OCI-LY1 (cell line): ENCODE measurements around the gene NUMB.

Experiments used
- CTCF ChIP-seq: fragments of 200-600 bp; sonication (generic), shearing (Covaris generic); IDR thresholded peaks from 2 replicates; pipeline ENCODE4 v1.5.1; 2017; ENCODE audit warnings: mild to moderate bottlenecking, antibody characterized with exemption, low read length, moderate library complexity, mixed read lengths
- EZH2 ChIP-seq: fragments of 200-600 bp; sonication (generic), shearing (Covaris generic); IDR thresholded peaks from 2 replicates; pipeline ENCODE4 v1.8.0; 2017; ENCODE audit warnings: borderline replicate concordance, mixed run types, mild to moderate bottlenecking, antibody characterized with exemption, low read length, moderate library complexity, mixed read lengths

DNA sequence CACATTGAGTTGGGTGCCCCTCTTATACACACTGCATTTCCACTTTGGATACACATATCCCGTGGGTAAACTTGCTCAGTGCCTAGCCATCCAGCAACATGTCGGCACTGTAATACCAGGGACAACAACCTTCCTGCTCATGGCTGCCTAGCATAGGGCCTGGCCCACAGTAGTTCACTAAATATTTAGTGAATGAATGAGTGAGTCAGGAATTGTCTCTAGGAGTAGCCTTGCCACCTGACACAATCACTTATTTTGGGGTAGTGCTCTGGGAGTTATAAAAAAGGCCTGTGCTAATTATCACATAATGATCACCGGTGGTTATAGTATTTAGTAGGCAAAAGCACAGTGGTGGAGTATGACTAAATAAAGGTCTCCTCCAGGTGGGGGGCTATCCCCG lies 8.5 kb upstream of the NUMB start:
- TF ChIP-seq CTCF (no peak), EZH2 (no peak)
